Stimulated activated CD8-positive, alpha-beta memory T cell treated with anti-CD3 and anti-CD28 coated beads, Interleukin-2, amount 100 ng/mL, for 1 hour (primary cell): ENCODE results near the gene MOB3B.
"Not testable (repeated sequence)": the region's sequence is repeated elsewhere in the genome, so short reads cannot be mapped to it uniquely, and the experiment has no call there.

Experiments
- DNase-seq, 2 donors: peaks; one replicate each; pipeline ENCODE4 v3.0.0-alpha.2; 2020; ENCODE audit warnings: low read depth in 2 of 2

The MOB3B gene

DNA sequence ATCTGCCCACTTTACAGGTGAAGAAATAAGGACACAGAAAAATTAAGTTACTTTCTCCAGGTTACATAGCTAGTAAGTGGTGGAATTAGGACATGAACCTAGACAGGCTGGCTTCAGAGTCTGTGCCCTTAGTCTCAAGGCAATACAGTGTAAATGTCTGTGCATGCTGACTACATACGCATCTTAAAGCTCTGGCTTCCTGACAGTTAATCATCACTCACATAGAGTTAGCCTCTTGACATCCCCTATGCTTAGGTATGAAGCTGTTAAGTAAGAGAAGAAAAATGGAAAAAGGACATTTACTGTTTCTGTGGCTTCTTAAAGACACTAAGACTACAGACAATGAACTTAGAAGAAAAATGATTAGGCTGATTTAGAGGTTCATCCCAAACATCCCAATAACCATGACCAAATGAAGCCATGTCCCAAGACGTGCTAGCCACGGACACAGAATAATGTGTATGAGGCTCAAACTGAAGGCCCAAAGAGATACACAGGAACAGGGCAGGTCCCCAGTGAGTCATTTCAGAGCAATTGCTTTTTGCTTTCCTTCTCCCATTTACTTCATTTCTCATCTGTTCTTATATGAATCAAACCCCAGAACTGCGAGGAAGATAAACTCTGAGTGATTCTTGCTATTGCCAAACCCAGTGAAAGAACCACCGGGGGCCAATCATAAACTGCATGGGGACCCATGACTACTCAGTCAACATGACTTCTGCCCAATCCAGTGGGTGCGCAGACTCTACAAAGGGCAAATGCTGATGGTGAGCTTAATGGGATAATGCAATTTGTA is 105.5 kb downstream of the MOB3B start:
- DNase-seq: no peak

GRCh38 chr9:27422279-27422834 is 107.3 kb downstream of the MOB3B start:
- no peak for DNase-seq

- no peak for DNase-seq
Measured at GRCh38 chr9:27421577-27421976, 108.0 kb downstream of the MOB3B start.

GRCh38 chr9:27419558-27419957 is 110.1 kb downstream of the MOB3B start:
- DNase-seq: not testable (repeated sequence)

DNA sequence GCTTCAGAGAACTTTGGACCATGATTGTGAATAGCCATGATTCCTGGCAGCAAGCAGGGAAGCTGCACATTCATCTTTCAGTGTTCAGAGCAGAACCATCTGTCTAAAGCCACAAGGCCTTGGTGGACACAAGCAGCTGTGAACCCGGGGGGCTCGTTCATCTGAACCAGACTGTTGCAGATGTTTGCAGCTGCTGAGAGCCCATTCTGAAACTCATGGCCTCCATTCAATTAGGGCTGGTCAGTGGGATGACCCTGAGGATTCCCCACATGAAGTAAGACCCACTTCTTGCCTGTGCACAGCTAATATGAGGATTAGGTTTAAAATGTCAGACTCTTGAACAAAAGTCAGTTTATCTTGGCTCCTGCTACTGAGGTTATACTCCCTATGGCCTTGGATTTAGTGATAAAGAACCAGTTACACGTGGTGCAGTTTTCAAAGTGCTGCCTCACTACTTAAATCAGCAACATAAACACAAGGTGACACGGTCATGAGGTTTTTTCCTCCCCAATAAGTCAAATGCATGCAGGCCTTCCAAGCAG is 115.3 kb downstream of the MOB3B start:
- DNase-seq: no peak

GRCh38 chr9:27413511-27414219 is 115.9 kb downstream of the MOB3B start:
- DNase-seq: no peak

GRCh38 chr9:27412963-27413362 is 116.7 kb downstream of the MOB3B start:
- DNase-seq: no peak

DNA sequence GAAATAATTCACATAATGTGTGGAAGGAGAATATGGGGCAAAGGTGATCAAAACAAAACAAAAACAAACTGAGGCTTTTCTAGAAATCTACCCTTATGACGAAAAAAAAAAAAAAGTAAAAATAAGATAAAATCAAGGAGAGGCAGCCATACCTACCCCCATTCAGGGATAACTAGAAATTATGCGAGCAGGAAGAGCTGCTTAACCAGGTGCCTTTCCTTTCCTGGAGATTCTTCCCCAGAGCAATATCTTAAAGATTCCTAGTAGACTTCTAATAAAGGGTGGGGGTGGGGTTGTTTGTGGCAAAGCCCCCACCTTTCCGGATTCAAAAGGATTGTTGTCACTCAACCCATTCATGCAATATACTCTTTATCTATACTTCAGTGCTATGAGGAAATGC is 117.5 kb downstream of the MOB3B start:
- DNase-seq: no peak

GRCh38 chr9:27408482-27408881 is 121.1 kb downstream of the MOB3B start:
- no peak for DNase-seq

DNA sequence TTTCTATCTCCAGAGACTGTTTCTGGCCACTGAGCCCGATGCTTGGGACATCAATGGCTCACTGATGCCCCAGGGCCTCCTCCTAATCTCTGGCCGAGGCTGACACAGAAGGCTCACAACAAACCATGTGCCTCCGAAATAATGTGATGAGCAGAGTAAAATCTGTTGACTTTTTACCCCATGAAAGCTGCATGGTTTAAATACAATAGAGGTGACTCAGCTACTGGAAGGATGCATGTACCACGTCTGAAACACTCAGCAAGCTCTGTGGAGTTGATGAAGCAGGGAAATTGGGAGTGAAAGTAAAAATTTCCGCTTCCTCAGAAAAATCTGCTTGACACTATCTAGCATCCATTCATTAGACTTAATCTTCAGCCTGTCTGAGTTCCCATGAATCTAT is 121.6 kb downstream of the MOB3B start:
- DNase-seq: no peak

DNA sequence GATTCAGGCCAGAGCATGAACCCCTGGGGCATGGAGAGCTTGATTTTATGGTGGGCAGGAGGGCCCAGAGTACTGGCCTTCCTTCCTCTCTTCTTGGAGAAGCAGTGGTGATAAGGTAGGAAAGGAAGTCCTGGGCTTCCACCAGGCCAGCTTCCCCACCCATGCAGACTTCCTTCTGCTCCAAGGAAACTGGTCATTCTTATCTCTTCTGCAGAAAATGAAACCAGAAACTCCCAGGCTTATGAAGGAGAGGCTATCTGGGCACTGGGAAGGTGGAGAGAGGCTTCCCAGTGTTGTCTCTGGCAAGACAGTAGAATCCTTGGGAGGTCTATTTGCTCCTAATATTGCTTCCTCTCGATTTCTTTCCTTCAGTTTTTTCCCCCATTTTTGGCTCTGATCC is 122.1 kb downstream of the MOB3B start:
- DNase-seq: no peak

DNA sequence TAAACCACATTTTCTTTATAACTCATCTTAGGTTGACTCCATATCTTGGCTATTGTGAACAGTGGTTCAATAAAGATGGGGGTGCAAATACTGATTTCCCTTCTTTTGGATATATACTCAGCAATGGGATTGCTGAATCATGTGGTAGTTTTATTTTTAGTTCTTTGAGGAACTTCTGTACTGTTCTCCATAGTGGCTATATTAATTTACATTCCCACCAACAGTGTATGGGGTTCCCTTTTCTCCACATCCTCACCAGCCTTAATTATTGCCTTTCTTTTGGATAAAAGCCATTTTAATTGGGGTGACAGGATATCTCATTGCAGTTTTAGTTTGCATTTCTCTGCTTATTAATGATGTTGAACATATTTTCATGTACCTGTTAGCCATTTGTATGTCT is 125.0 kb downstream of the MOB3B start:
- no peak for DNase-seq

GRCh38 chr9:27402626-27403025 is 127.0 kb downstream of the MOB3B start:
- DNase-seq: no peak

- no peak for DNase-seq
Measured at GRCh38 chr9:27400334-27400880, 129.2 kb downstream of the MOB3B start.

- no peak for DNase-seq
Measured at GRCh38 chr9:27398982-27399653, 130.5 kb downstream of the MOB3B start.

DNA sequence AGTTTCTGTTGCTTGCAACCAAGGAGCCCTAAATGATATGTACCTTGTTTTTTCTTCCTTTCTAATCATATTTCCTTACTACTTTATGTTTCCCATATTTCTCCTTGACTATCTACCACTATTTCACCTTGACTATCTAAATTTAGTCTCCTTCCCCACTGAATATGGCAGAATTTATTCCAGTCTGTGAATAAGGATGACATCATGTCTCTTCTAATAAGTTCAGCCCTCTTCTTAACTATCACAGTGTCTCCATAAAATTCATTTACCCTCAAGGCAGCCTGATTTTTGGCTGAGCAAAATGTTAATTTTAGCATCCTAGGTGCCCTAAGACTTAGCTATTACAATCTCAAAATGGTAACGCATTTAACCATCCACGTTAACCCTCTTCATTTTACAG is 133.1 kb downstream of the MOB3B start:
- no peak for DNase-seq

DNA sequence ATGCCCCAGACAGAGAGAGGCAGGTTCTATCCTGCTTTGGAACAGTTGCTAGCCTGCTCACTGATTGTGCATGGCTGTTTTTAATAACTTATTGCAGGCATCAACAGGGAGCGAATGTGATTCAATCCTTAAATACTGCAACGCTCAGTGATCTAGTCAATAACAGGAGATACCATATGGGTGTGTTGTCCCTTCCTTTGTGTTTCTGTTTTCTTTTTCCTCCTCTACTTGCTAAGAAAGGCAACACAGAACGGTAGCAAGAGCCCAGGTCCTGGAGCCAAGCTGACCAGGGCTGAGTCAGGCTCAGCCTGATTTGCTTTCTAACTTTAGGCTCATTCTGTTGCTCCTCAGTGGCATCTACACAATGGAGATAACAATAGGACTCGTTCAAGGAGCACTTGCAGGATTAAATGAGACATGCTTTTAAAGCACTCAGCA is 134.1 kb downstream of the MOB3B start:
- no peak for DNase-seq

GRCh38 chr9:27394826-27395201 is 134.8 kb downstream of the MOB3B start:
- DNase-seq: no peak

DNA sequence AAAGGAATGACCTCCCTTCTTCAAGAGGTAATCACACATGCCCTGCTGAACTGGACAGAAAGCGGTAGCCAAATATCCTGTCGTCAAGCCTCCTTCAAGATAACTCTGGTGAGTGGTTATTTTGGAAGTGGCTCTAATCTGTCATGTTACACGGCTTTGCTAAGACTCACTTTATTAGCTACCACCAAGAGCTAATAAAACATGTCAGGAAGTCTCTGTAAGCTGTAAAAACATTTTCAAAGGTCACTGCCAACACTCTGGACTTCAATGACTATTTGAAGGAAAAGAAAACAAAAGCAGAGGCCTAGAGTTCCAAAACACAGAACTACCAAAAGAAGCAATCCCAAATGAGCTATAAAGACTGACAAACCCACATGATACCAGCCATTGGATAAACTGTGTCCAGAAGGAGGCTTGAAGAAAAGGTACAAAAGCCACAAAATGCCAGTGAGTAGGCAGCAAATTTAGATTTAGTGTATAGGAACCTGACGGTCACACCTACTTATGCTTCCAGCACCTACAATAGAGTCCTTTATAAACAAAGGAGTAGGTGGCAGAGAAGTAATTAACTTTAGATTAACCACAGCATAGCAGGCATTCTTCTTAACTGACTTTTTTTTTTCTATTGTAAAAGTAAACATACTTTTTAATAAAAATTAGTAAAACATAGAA is 135.3 kb downstream of the MOB3B start:
- no peak for DNase-seq

DNA sequence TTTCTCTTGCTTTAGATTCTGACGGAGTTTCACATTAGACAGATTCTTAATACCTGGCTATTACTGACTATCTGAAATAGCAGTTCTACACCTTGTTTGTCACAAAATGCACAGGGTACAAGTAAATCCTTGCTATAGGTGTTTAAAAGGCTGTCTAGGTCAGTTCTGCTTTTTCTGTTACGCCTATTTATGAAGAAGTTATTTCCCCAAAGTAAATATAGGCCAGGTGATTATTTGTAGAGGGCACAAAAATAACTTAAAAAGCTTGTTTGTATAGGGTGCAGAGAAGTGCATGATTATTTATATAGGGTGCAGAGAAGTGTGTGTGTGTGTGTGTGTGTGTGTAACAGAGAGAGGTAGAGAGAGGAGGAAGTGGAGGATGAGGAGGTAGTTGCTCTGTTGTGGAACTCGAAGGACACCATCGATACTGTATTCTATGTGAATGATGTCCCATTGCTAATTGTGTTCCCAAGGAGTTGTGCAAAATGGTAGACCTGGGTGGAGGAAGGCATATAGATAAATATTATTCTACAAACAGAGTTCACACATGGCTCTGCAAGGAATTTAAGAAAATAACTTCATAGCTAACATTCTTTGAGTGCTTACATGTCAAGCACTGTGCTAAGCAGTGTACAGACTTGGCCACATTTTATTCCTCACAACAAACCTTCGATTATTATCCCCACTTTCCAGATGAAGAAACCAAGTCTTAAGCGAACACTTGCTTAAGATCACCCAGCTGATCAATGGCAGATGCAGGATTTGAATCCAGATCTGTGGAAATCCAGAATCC is 136.4 kb downstream of the MOB3B start:
- DNase-seq: no peak

GRCh38 chr9:27392451-27392850 is 137.2 kb downstream of the MOB3B start:
- DNase-seq: no peak
